Type B pancreatic cell (in vitro differentiated cells): ENCODE measurements around the gene PRDM16. TPM values are rescaled to one million over a fixed set of nuclear protein-coding genes. Genes with fewer than 3 reads are reported as not detected.

Source experiments
- DNase-seq: peaks from one replicate; pipeline ENCODE4 v3.0.0; 2021; ENCODE audit warnings: mixed read lengths; ENCODE audit not compliant: unreplicated experiment; ENCODE audit errors: extremely low spot score
- H3K27ac Mint-ChIP-seq: 2 replicates; pipeline ENCODE4 v1.8.0; 2021; ENCODE audit warnings: mild to moderate bottlenecking, mixed read lengths
- H3K27me3 Mint-ChIP-seq: 2 replicates; pipeline ENCODE4 v1.8.0; 2021; ENCODE audit warnings: mixed read lengths
- H3K36me3 Mint-ChIP-seq: 2 replicates; pipeline ENCODE4 v1.8.0; 2021; ENCODE audit warnings: mixed read lengths
- H3K4me1 Mint-ChIP-seq: one replicate; pipeline ENCODE4 v1.8.0; 2021; ENCODE audit warnings: mixed read lengths; ENCODE audit not compliant: unreplicated experiment
- H3K4me3 Mint-ChIP-seq: 2 replicates; pipeline ENCODE4 v1.8.0; 2021; ENCODE audit warnings: mild to moderate bottlenecking, mixed read lengths
- H3K9me3 Mint-ChIP-seq: 2 replicates; pipeline ENCODE4 v1.8.0; 2021; ENCODE audit warnings: mixed read lengths
- CTCF ChIP-seq: fragments of 200-600 bp; sonication (generic); conservative IDR thresholded peaks from 2 replicates; pipeline ENCODE4 v1.5.0; 2021; ENCODE audit warnings: antibody characterized with exemption, mild to moderate bottlenecking
- total RNA-seq: library from RNA; stranded (reverse); gene quantifications from 2 replicates; pipeline ENCODE4 v1.2.1, GENCODE V29; 2021; ENCODE audit warnings: low replicate concordance

Gene PRDM16
- total RNA-seq, 1 donor from 2014 or later = 23.6 TPM

- no peaks in the 10 kb centered on the region for H3K36me3 Mint-ChIP-seq
- no peak overlapping the region for H3K27ac Mint-ChIP-seq
- H3K9me3 Mint-ChIP-seq = no peaks in the 10 kb centered on the region
- H3K27me3 Mint-ChIP-seq = peaks cover 21% of the 10 kb centered on the region
- H3K4me3 Mint-ChIP-seq = no peak overlapping the region
- no peak for TF ChIP-seq CTCF
- no peak for DNase-seq
- H3K4me1 Mint-ChIP-seq = peaks cover 21% of the 10 kb centered on the region
These were observed 82.5 kb downstream of the PRDM16 start for GRCh38 chr1:3151456-3151855.

- DNase-seq = no peak
- Mint-ChIP-seq H3K4me1 (peaks cover 16% of the 10 kb centered on the region), H3K9me3 (no peaks in the 10 kb centered on the region), H3K36me3 (no peaks in the 10 kb centered on the region), H3K27ac (no peak overlapping the region), H3K27me3 (peaks cover 16% of the 10 kb centered on the region), H3K4me3 (no peak overlapping the region)
- TF ChIP-seq CTCF = no peak
These were observed 83.1 kb downstream of the PRDM16 start for GRCh38 chr1:3152143-3152542.

GRCh38 chr1:3153197-3153596, 84.2 kb downstream of the PRDM16 start:
- Mint-ChIP-seq H3K27ac (no peak overlapping the region), H3K36me3 (no peaks in the 10 kb centered on the region), H3K4me3 (no peak overlapping the region), H3K9me3 (no peaks in the 10 kb centered on the region), H3K27me3 (peaks cover 18% of the 10 kb centered on the region), H3K4me1 (peaks cover 12% of the 10 kb centered on the region)
- TF ChIP-seq CTCF = no peak
- DNase-seq = no peak

- no peak overlapping the region for H3K27ac Mint-ChIP-seq
- no peak overlapping the region for H3K4me3 Mint-ChIP-seq
- peaks cover 18% of the 10 kb centered on the region for H3K27me3 Mint-ChIP-seq
- TF ChIP-seq CTCF = no peak
- H3K9me3 Mint-ChIP-seq = no peaks in the 10 kb centered on the region
- no peak for DNase-seq
- H3K36me3 Mint-ChIP-seq = no peaks in the 10 kb centered on the region
- peaks cover 12% of the 10 kb centered on the region for H3K4me1 Mint-ChIP-seq
These were observed 85.1 kb downstream of the PRDM16 start for GRCh38 chr1:3153902-3154795.

GRCh38 chr1:3155056-3155925, 86.3 kb downstream of the PRDM16 start:
- no peak for TF ChIP-seq CTCF
- Mint-ChIP-seq H3K36me3 (no peaks in the 10 kb centered on the region), H3K4me3 (no peak overlapping the region), H3K27me3 (peaks cover 21% of the 10 kb centered on the region), H3K9me3 (no peaks in the 10 kb centered on the region), H3K4me1 (peaks cover 12% of the 10 kb centered on the region), H3K27ac (no peak overlapping the region)
- DNase-seq = no peak
